DND-41 (cell line): ENCODE measurements around the gene AEBP2.
A peak's percentile ranks its signal among the peaks of the same experiment; 100 is the strongest.

ENCODE experiments used
- ATAC-seq: fragments of 200-7000 bp; cut with Tn5 transposase; 3 replicates; pipeline ENCODE4 v1.9.1; 2021; ENCODE audit warnings: low read depth; ENCODE audit not compliant: insufficient read depth
- DNase-seq: peaks from one replicate; pipeline ENCODE4 v3.0.0-alpha.2; 2020
- H2AFZ ChIP-seq: 2 replicates; pipeline ENCODE4 v1.6.0; 2012; ENCODE audit warnings: low read depth, low read length
- H3K27ac ChIP-seq: 2 replicates; pipeline ENCODE4 v1.5.1; 2012; ENCODE audit warnings: low read length, inconsistent platforms
- H3K27me3 ChIP-seq: fragments of 200-600 bp; sonication (generic); 2 replicates; pipeline ENCODE4 v1.6.0; 2012; ENCODE audit warnings: low read length, mild to moderate bottlenecking, inconsistent platforms; ENCODE audit not compliant: insufficient read depth, poor library complexity
- H3K36me3 ChIP-seq: 2 replicates; pipeline ENCODE4 v1.5.1; 2012; ENCODE audit warnings: low read length, inconsistent platforms; ENCODE audit not compliant: insufficient read depth
- H3K4me1 ChIP-seq: 2 replicates; pipeline ENCODE4 v1.5.1; 2012; ENCODE audit warnings: mild to moderate bottlenecking, low read length; ENCODE audit not compliant: insufficient read depth
- H3K4me2 ChIP-seq: 2 replicates; pipeline ENCODE4 v1.6.0; 2012; ENCODE audit warnings: mild to moderate bottlenecking, moderate library complexity, low read length, inconsistent platforms; ENCODE audit not compliant: insufficient read depth
- H3K4me3 ChIP-seq, 2 experiments: fragments of 200-600 bp in 1 of 2; shearing (Covaris generic) in 1 of 2; 2 replicates each; pipeline ENCODE4 v1.5.1; 2012 to 2016; ENCODE audit warnings: inconsistent platforms in 2 of 2, low read length in 2 of 2, mild to moderate bottlenecking in 2 of 2, low read depth in 1 of 2, moderate library complexity in 1 of 2
- H3K79me2 ChIP-seq: 2 replicates; pipeline ENCODE4 v1.6.0; 2012; ENCODE audit warnings: low read length, inconsistent platforms; ENCODE audit not compliant: insufficient read depth
- H3K9ac ChIP-seq: 2 replicates; pipeline ENCODE4 v1.6.0; 2012; ENCODE audit warnings: low read depth, mild to moderate bottlenecking, inconsistent platforms, low read length, moderate library complexity
- H3K9me3 ChIP-seq: 2 replicates; pipeline ENCODE4 v1.5.1; 2012; ENCODE audit warnings: low read length, moderate library complexity, mild to moderate bottlenecking, inconsistent platforms; ENCODE audit not compliant: insufficient read depth, severe bottlenecking
- H4K20me1 ChIP-seq: 2 replicates; pipeline ENCODE4 v1.6.0; 2012; ENCODE audit warnings: low read length; ENCODE audit not compliant: insufficient read depth
- EZH2 ChIP-seq: IDR thresholded peaks from 3 replicates; pipeline ENCODE4 v1.6.1; 2012; ENCODE audit warnings: borderline replicate concordance, low read depth, mild to moderate bottlenecking, moderate library complexity, low read length, inconsistent platforms; ENCODE audit not compliant: severe bottlenecking
- TF ChIP-seq, protein P1 (sequence below): IDR thresholded peaks from 2 replicates; pipeline ENCODE4 v1.5.1; 2012; ENCODE audit warnings: borderline replicate concordance, low read length, moderate library complexity, mild to moderate bottlenecking; ENCODE audit not compliant: poor library complexity, severe bottlenecking; ENCODE audit errors: extremely low read depth

AEBP2 gene

DNA sequence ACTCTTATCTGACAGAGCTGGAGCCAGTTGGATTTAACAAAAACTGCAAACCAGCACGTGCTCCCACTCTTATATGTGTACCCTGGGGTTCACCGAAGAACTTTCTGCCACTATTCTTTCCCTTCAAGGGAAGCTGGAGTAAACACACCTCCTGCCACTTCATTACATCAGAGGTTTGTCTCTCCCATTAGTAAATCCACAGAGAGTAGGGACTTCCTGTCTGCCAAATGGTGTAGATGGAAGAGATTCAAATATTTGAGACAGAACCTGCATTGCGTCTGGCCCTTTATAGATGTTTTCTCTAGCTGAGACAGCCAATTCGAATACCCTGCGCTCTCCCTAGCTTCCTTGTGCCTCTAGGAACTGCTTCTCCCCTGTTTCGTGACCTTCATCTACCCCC is 29.1 kb upstream of the AEBP2 start:
- no peaks in the 10 kb centered on the region for H3K9me3 ChIP-seq
- ATAC-seq (peak; percentile 75), DNase-seq (no peak)
- H3K79me2 ChIP-seq = no peaks in the 10 kb centered on the region
- TF ChIP-seq EZH2 = no peak
- TF ChIP-seq, protein P1, sequence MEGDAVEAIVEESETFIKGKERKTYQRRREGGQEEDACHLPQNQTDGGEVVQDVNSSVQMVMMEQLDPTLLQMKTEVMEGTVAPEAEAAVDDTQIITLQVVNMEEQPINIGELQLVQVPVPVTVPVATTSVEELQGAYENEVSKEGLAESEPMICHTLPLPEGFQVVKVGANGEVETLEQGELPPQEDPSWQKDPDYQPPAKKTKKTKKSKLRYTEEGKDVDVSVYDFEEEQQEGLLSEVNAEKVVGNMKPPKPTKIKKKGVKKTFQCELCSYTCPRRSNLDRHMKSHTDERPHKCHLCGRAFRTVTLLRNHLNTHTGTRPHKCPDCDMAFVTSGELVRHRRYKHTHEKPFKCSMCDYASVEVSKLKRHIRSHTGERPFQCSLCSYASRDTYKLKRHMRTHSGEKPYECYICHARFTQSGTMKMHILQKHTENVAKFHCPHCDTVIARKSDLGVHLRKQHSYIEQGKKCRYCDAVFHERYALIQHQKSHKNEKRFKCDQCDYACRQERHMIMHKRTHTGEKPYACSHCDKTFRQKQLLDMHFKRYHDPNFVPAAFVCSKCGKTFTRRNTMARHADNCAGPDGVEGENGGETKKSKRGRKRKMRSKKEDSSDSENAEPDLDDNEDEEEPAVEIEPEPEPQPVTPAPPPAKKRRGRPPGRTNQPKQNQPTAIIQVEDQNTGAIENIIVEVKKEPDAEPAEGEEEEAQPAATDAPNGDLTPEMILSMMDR = no peak
- H3K27me3 ChIP-seq = no peaks in the 10 kb centered on the region
- no peak overlapping the region for H3K4me3 ChIP-seq
- H3K4me1 ChIP-seq = peaks cover 31% of the 10 kb centered on the region
- H3K9ac ChIP-seq = no peak overlapping the region
- no peak overlapping the region for H3K4me2 ChIP-seq
- no peaks in the 10 kb centered on the region for H3K36me3 ChIP-seq
- peak overlapping the region; percentile 60 for H2AFZ ChIP-seq
- H3K27ac ChIP-seq = peak overlapping the region; percentile 23
- H4K20me1 ChIP-seq = no peaks in the 10 kb centered on the region

DNA sequence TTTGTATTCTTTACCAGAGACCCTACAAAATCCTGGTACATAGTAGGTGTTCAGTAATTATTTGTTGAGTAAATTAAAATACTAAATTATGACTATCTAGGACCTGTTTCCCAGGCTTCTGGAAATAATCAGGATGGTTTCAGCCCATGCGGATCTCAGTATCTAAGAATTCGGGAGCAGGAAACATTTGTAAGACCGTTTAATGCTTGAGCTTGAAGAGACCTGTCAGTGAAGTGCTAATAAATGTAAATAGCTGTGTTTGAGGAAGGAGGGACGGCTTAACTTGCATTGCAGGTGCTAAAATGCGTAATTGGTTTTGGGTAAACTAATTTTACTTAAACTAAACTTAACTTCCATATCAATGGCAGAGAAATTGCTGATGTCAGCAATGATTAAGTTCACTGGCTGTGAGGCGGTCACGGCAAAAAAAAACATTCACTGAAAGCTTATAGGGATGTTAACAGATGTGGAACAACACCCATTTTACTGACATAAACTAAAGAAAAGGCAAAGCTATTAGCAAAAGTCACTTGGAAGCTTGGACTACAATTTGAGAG is 28.6 kb upstream of the AEBP2 start:
- Histone ChIP-seq H3K79me2 (no peaks in the 10 kb centered on the region), H3K9me3 (no peaks in the 10 kb centered on the region), H3K36me3 (no peaks in the 10 kb centered on the region), H2AFZ (peak overlapping the region; percentile 60), H3K4me3 (no peak overlapping the region), H3K4me2 (no peak overlapping the region), H3K4me1 (peaks cover 27% of the 10 kb centered on the region), H4K20me1 (no peaks in the 10 kb centered on the region), H3K27me3 (no peaks in the 10 kb centered on the region), H3K27ac (peak overlapping the region; percentile 23), H3K9ac (no peak overlapping the region)
- no peak for DNase-seq
- TF ChIP-seq, protein P1 = no peak
- TF ChIP-seq EZH2 = no peak
- ATAC-seq = no peak

DNA sequence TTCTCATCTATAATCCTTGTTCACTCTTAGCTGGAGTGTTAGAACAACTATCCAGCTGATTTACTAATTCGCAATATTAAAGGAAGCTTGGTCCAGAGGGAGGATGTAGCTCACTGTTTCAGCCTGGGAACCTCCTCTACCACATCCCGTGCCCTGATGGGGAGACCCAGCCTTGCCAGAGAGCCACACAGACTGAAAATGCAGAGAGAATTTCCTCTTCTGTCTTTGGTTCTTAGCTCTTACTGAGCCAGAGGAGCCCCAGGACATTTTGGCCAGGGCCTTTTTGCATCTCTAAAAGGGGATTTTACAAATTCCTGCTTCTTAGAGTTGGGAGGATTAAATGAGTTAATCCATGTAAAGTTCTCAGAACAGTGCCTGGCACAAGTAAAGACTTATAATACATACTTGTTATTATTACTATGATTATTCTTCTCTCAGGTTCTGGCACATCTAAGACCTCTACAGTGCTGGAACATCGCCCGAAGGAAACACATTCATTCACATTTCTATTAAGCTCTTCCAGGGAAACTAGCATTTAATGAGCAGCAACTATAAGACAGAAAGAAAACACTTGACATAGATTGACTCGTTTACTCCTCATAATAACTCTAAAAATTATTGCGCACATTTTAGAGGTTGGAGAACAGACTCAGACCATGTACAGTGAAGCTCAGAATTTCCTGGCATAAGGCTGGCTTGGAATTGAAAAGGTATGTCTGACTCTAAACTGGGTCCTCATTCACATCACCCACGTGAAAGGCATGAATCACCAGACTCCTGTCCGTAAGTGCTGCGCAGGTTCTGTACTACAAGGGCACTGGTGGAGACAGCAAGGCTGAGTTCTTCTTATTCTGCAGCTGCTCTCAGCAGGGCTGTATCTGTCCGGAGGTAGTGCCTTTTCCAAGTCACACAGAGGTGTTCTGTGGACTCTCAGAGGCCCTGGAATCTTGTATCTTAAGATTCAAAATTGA is 27.8 kb upstream of the AEBP2 start:
- Histone ChIP-seq H3K4me1 (peaks cover 27% of the 10 kb centered on the region), H3K27me3 (no peaks in the 10 kb centered on the region), H3K4me2 (no peak overlapping the region), H3K79me2 (no peaks in the 10 kb centered on the region), H4K20me1 (no peaks in the 10 kb centered on the region), H3K36me3 (no peaks in the 10 kb centered on the region), H3K9me3 (no peaks in the 10 kb centered on the region), H3K4me3 (no peak overlapping the region), H3K9ac (no peak overlapping the region), H2AFZ (peak overlapping the region; percentile 51), H3K27ac (no peak overlapping the region)
- TF ChIP-seq EZH2 = no peak
- TF ChIP-seq, protein P1 = no peak
- DNase-seq (no peak), ATAC-seq (peak; percentile 64; the same call in 2 of the 3 replicates)
